GM12801 (cell line): ENCODE results near the gene XRCC4.

ENCODE experiments used
- CTCF ChIP-seq: IDR thresholded peaks from one replicate; pipeline ENCODE4 v1.5.1; 2011; ENCODE audit warnings: control low read depth; ENCODE audit not compliant: insufficient read length; ENCODE audit errors: extremely low read depth

XRCC4 gene

GRCh38 chr5:83146441-83146840 is 69.1 kb downstream of the XRCC4 start:
- TF ChIP-seq CTCF, result no peak

GRCh38 chr5:83147593-83147992 is 70.2 kb downstream of the XRCC4 start:
- TF ChIP-seq CTCF, result no peak

GRCh38 chr5:83148370-83148769 is 71.0 kb downstream of the XRCC4 start:
- no peak for TF ChIP-seq CTCF

GRCh38 chr5:83149671-83150070 is 72.3 kb downstream of the XRCC4 start:
- TF ChIP-seq CTCF, result no peak

GRCh38 chr5:83151821-83152220 is 74.5 kb downstream of the XRCC4 start:
- no peak for TF ChIP-seq CTCF

GRCh38 chr5:83156001-83156400 is 78.7 kb downstream of the XRCC4 start:
- TF ChIP-seq CTCF, result no peak

GRCh38 chr5:83157163-83157562 is 79.8 kb downstream of the XRCC4 start:
- no peak for TF ChIP-seq CTCF

- no peak for TF ChIP-seq CTCF
Observed at GRCh38 chr5:83162601-83163000, 85.3 kb downstream of the XRCC4 start.
